Lower lobe of right lung (tissue), 2 donors: Measurements from ENCODE around the gene PRKACB. TPM values are rescaled to one million over a fixed set of nuclear protein-coding genes. Genes with fewer than 3 reads are reported as not detected.

Source experiments
- ATAC-seq, 2 donors: fragments of 200-7000 bp; cut with Tn5 transposase; one replicate each; pipeline ENCODE4 v1.9.1; 2020 to 2022; ENCODE audit warnings: mild to moderate bottlenecking in 2 of 2, moderate library complexity in 2 of 2
- DNase-seq: peaks from one replicate; pipeline ENCODE4 v3.0.0-alpha.2; 2020
- H3K27ac ChIP-seq: fragments of 200-600 bp; one replicate; pipeline ENCODE4 v1.8.0; 2022
- H3K27me3 ChIP-seq: fragments of 200-600 bp; one replicate; pipeline ENCODE4 v1.8.0; 2022; ENCODE audit warnings: low read depth
- H3K36me3 ChIP-seq: fragments of 200-600 bp; one replicate; pipeline ENCODE4 v1.8.0; 2022; ENCODE audit warnings: mild to moderate bottlenecking
- H3K4me1 ChIP-seq: fragments of 200-600 bp; one replicate; pipeline ENCODE4 v1.8.0; 2022
- H3K4me3 ChIP-seq: fragments of 200-600 bp; one replicate; pipeline ENCODE4 v1.8.0; 2022; ENCODE audit warnings: mild to moderate bottlenecking
- H3K9me3 ChIP-seq: fragments of 200-600 bp; one replicate; pipeline ENCODE4 v1.8.0; 2022
- intact Hi-C: fragments of 100-400 bp; cut with DNase I; formaldehyde crosslinking; loops from one replicate; pipeline ENCODE4 v1.11.0; 2022
- total RNA-seq: library from RNA; stranded (reverse); fragmentation: NEBNext Ultra II Directional; extraction: Animal tissue kit (Norgen Biotek cat#: 25700); gene quantifications from one replicate; pipeline ENCODE4 v1.2.1, GENCODE V29; 2021
- TF ChIP-seq, protein P1 (sequence below): fragments of 200-600 bp; IDR thresholded peaks from one replicate; pipeline ENCODE4 v1.8.0; 2022; ENCODE audit warnings: antibody characterized with exemption, mild to moderate bottlenecking
- donor health status: DM: no; HTN: yes; CAD: no; lungs with severe emphysema.

PRKACB gene
- total RNA-seq, 1 donor from 2014 or later: 39.7 TPM

DNA sequence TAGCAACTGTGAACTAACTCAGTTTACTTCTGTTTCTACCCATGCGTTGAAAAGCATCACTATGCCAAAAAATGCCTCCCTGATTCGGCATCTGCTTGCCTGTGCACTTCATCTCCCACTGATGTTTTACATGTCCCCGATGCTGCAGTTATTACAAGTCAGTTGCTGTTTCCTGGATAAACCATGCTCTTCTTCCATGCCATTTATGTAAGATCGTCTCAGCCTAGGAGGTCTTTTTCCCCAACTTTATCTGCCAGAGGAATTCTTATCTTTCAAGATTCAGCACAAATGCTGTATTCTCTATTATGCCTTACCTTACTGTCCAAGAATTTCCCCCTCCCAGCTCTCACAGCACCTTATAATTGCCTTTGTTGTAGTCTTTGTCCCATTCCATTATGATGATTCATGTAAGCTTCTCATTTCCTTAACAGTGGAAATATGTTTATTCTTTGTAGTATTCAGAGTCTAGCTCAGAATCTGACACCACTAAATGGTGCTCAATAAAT lies 30.0 kb downstream of the PRKACB start:
- no peaks in the 10 kb centered on the region for H3K4me1 ChIP-seq
- intact Hi-C loops: no loop called here
- ATAC-seq (no peak), DNase-seq (no peak)
- no peaks in the 10 kb centered on the region for H3K9me3 ChIP-seq
- no peaks in the 10 kb centered on the region for H3K36me3 ChIP-seq
- H3K27ac ChIP-seq: no peak overlapping the region
- H3K27me3 ChIP-seq: no peaks in the 10 kb centered on the region
- TF ChIP-seq, protein P1, sequence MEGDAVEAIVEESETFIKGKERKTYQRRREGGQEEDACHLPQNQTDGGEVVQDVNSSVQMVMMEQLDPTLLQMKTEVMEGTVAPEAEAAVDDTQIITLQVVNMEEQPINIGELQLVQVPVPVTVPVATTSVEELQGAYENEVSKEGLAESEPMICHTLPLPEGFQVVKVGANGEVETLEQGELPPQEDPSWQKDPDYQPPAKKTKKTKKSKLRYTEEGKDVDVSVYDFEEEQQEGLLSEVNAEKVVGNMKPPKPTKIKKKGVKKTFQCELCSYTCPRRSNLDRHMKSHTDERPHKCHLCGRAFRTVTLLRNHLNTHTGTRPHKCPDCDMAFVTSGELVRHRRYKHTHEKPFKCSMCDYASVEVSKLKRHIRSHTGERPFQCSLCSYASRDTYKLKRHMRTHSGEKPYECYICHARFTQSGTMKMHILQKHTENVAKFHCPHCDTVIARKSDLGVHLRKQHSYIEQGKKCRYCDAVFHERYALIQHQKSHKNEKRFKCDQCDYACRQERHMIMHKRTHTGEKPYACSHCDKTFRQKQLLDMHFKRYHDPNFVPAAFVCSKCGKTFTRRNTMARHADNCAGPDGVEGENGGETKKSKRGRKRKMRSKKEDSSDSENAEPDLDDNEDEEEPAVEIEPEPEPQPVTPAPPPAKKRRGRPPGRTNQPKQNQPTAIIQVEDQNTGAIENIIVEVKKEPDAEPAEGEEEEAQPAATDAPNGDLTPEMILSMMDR: no peak
- no peak overlapping the region for H3K4me3 ChIP-seq

DNA sequence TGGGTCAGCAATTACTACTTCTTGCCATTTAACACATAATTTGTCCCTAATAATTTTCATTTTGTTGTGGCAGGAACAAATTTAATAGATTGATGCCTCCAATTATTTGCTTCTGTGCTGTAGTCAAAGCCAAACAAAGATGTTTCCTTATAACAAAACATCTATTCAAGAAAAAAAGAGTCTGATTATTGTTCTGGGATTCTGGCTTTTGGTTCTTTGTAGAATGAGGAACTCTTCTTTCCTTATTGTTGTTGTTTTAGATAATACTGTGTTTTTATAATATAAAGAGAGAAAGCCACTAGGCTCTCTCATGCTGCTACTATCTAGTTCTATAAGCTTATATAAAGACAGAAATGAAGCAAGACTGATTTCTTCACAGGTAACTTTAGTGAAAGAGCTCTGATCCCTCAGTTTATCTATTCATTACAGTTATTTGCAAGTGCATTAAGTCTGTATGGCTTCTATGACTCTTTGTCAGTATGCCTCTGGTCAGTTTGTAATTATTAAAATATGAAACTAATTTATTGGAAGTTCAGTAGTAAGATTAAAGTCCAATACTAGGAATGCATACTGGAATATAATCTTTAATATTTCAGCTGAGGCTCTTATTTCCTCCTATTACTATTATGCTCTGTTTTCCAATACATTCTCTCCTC lies 37.4 kb downstream of the PRKACB start:
- no peak for ATAC-seq
- DNase-seq: no peak
- H3K36me3 ChIP-seq: no peaks in the 10 kb centered on the region
- no peaks in the 10 kb centered on the region for H3K27me3 ChIP-seq
- intact Hi-C loops: no loop called here
- no peaks in the 10 kb centered on the region for H3K4me1 ChIP-seq
- H3K4me3 ChIP-seq: no peak overlapping the region
- H3K27ac ChIP-seq: no peak overlapping the region
- H3K9me3 ChIP-seq: no peaks in the 10 kb centered on the region
- TF ChIP-seq, protein P1: no peak

DNA sequence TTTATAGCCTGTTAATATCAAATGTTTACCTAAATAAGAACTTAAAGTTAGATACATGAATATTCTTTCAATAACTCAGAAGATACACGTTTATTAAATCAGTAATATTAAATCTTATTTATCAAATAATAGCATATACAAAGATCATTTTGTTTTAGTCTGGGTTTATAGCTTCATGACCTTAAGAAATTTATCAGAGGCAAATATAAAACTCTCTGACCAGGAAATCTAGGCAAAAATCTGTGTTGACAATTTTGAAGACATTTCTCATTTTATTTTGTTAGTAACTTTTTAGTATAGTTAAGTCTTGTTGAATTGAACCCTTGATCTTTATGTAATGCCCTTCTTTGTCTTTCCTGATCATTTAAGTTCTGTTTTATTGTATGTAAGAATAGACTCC lies 46.4 kb downstream of the PRKACB start:
- no peaks in the 10 kb centered on the region for H3K27me3 ChIP-seq
- H3K4me1 ChIP-seq: no peaks in the 10 kb centered on the region
- TF ChIP-seq, protein P1: no peak
- H3K9me3 ChIP-seq: peaks cover 33% of the 10 kb centered on the region
- no peak overlapping the region for H3K4me3 ChIP-seq
- DNase-seq: no peak
- no peaks in the 10 kb centered on the region for H3K36me3 ChIP-seq
- no peak overlapping the region for H3K27ac ChIP-seq
- intact Hi-C loops: no loop called here
- ATAC-seq: no peak

DNA sequence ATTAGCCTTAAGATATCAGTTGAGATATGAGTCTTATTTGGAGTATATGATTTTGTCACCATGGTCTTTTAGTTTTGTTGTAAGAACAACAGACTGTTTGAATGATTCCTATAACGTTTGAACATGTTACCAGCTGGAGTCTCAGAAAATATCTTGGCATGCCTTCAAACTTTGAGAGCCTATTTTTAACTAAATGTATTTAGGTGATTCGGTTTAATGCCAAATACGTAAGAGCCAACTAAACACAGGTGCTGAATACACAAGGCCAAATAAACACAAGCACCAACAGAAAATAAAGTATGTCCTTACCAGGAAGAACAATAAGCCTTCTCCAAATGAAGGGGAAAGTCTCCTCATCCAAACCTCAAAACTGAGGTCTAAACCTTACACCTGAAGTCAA lies 48.6 kb downstream of the PRKACB start:
- Histone ChIP-seq H3K9me3 (peaks cover 33% of the 10 kb centered on the region), H3K27me3 (no peaks in the 10 kb centered on the region), H3K27ac (no peak overlapping the region), H3K4me1 (no peaks in the 10 kb centered on the region), H3K4me3 (no peak overlapping the region), H3K36me3 (peaks cover 10% of the 10 kb centered on the region)
- TF ChIP-seq, protein P1: no peak
- no peak for ATAC-seq
- intact Hi-C loops: no loop called here
- DNase-seq: no peak

DNA sequence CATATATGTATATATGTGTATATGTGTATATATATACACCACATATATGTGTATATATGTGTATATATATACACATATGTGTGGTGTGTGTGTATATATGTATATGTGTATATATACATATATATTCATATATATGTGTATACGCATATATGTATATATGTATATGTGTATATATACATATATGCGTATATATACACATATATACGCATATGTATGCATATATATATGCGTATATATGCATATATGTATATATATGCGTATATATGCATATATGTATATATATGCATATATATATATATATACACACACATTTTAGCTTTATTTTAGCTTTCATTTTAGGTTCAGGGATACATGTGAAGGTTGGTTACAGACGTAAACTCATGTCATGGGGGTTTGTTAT lies 54.8 kb downstream of the PRKACB start:
- no peaks in the 10 kb centered on the region for H3K4me1 ChIP-seq
- intact Hi-C loops: no loop called here
- H3K4me3 ChIP-seq: no peak overlapping the region
- peaks cover 17% of the 10 kb centered on the region for H3K36me3 ChIP-seq
- no peaks in the 10 kb centered on the region for H3K9me3 ChIP-seq
- TF ChIP-seq, protein P1: no peak
- DNase-seq (no peak), ATAC-seq (no peak)
- no peak overlapping the region for H3K27ac ChIP-seq
- H3K27me3 ChIP-seq: no peaks in the 10 kb centered on the region
